GM20000 (cell line): Measurements from ENCODE around the gene TFAP2A.

ENCODE experiments used
- DNase-seq: peaks from one replicate; pipeline ENCODE4 v3.0.0; 2012; ENCODE audit warnings: low spot score
- CTCF ChIP-seq: IDR thresholded peaks from 2 replicates; pipeline ENCODE4 v1.5.1; 2012; ENCODE audit warnings: mild to moderate bottlenecking, control low read depth; ENCODE audit errors: extremely low read depth, missing control alignments

TFAP2A gene

DNA sequence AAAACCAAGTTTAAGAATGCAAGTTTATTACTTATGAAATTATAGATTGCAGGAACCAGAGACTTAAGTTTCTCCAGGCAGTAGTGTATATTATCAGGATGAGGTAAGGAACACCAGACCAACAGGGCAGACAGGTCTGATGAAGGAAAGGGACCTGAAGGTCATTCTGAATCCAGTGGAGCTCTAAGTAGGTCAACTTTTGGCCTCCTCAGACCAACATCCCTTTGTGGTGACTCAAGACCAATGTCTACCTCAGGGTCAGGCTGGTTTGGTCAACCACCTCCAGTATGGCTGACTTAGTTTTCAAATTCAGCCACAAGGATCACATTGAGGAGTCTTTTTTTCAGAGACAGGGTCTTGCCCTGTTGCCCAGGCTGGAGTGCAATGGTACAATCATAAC is 38.7 kb upstream of the TFAP2A start:
- no peak for DNase-seq
- TF ChIP-seq CTCF = no peak

GRCh38 chr6:10451828-10452509 is 37.1 kb upstream of the TFAP2A start:
- TF ChIP-seq CTCF = no peak
- DNase-seq = no peak

DNA sequence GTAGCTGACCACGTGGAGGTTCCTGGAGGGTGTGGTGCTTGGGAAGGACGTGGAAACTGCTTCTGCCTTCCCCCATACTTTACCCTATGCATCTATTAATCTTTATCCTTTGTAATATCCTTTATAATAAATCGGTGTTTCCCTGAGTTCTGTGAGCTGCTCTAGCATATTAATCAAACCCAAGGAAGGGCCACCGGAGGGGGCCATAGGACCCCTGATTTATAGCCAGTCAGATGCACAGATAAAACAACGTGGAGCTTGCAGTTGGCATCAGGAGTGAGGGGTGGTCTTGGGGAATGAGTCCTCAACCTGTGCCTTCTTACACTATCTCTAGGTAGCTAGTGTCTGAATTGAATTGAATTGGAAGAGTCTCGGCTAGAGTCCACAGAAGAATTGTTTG is 36.5 kb upstream of the TFAP2A start:
- no peak for TF ChIP-seq CTCF
- no peak for DNase-seq

- no peak for DNase-seq
- no peak for TF ChIP-seq CTCF
These were observed 34.9 kb upstream of the TFAP2A start for GRCh38 chr6:10449751-10450150.

DNA sequence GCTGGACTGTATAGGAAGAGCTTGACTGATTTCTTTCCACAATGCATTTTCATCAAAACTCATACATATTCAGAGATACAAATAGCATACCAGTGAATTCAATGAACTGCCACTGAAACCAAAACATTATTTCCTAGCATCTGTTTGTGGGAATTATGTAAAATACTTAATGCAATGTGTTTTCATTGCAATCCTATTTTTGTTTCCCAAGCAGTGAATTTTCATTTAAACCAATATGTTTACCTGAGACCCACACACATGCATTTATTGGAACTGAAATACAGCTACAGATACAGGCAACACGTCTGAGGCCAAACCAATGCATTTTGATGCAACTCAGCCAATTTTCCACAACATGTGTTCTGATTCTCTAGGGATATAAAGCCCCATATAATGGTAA is 33.2 kb upstream of the TFAP2A start:
- no peak for TF ChIP-seq CTCF
- no peak for DNase-seq

- TF ChIP-seq CTCF = no peak
- DNase-seq = no peak
These were observed 31.7 kb upstream of the TFAP2A start for GRCh38 chr6:10446548-10446947.

- TF ChIP-seq CTCF = no peak
- no peak for DNase-seq
These were observed 26.8 kb upstream of the TFAP2A start for GRCh38 chr6:10441655-10442009.
